Fibroblast of lung (primary cell): ENCODE measurements around the gene ADD3. TPM values are rescaled to one million over a fixed set of nuclear protein-coding genes. Genes with fewer than 3 reads are reported as not detected.

ENCODE experiments used
- DNase-seq, 2 donors: peaks; one replicate each; pipeline versions ENCODE4 v3.0.0 to v3.0.0-alpha.2; 2010; ENCODE audit warnings: low read depth in 2 of 2
- H2AFZ ChIP-seq: 2 replicates; pipeline ENCODE4 v1.5.1; 2012; ENCODE audit warnings: low read length, control low read depth, inconsistent platforms
- H3K27ac ChIP-seq: 2 replicates; pipeline ENCODE4 v1.5.1; 2011; ENCODE audit warnings: low read length, control low read depth; ENCODE audit not compliant: insufficient read depth
- H3K27me3 ChIP-seq: 2 replicates; pipeline ENCODE4 v1.5.1; 2011; ENCODE audit warnings: mild to moderate bottlenecking, low read length; ENCODE audit not compliant: control insufficient read depth, insufficient read depth
- H3K36me3 ChIP-seq: 2 replicates; pipeline ENCODE4 v1.5.1; 2011; ENCODE audit warnings: low read length; ENCODE audit not compliant: control insufficient read depth, insufficient read depth
- H3K4me1 ChIP-seq: 2 replicates; pipeline ENCODE4 v1.5.1; 2011; ENCODE audit warnings: low read length; ENCODE audit not compliant: control insufficient read depth, insufficient read depth; ENCODE audit errors: extremely low read depth
- H3K4me2 ChIP-seq: 2 replicates; pipeline ENCODE4 v1.5.1; 2011; ENCODE audit warnings: low read length, control low read depth; ENCODE audit not compliant: insufficient read depth; ENCODE audit errors: extremely low read depth
- H3K4me3 ChIP-seq, 4 experiments: fragments of 200-600 bp in 1 of 4; sonication (generic) in 1 of 4; replicated peaks in 1 of 4; 2 replicates each; pipeline ENCODE4 v1.5.1; 2011 to 2016; ENCODE audit warnings: low read length in 4 of 4, low read depth in 3 of 4, mild to moderate bottlenecking in 3 of 4, control low read depth in 2 of 4, inconsistent platforms in 1 of 4, mixed read lengths in 1 of 4; ENCODE audit not compliant: insufficient read depth in 1 of 4; ENCODE audit errors: control extremely low read depth in 1 of 4
- H3K79me2 ChIP-seq: 2 replicates; pipeline ENCODE4 v1.5.1; 2012; ENCODE audit warnings: mild to moderate bottlenecking, low read length, inconsistent platforms; ENCODE audit not compliant: control insufficient read depth, insufficient read depth
- H3K9ac ChIP-seq: 2 replicates; pipeline ENCODE4 v1.5.1; 2011; ENCODE audit warnings: mild to moderate bottlenecking, low read length, control low read depth; ENCODE audit not compliant: insufficient read depth
- H3K9me3 ChIP-seq: 2 replicates; pipeline ENCODE4 v1.5.1; 2012; ENCODE audit warnings: low read depth, low read length; ENCODE audit not compliant: control insufficient read depth, insufficient read depth
- H4K20me1 ChIP-seq: 2 replicates; pipeline ENCODE4 v1.5.1; 2011; ENCODE audit warnings: low read length; ENCODE audit not compliant: control insufficient read depth, insufficient read depth; ENCODE audit errors: extremely low read depth
- EZH2 ChIP-seq: IDR thresholded peaks from 2 replicates; pipeline ENCODE4 v1.5.1; 2012; ENCODE audit warnings: low read length, control low read depth, mild to moderate bottlenecking; ENCODE audit errors: missing control alignments
- polyA plus RNA-seq, 2 donors: library from polyadenylated mRNA; depleted of rRNA in 1 of 2; stranded (reverse) in 1 of 2; unstranded in 1 of 2; fragments of >200 nt; gene quantifications; 2 replicates each; pipeline ENCODE4 v1.2.1, GENCODE V29; 2011 to 2012; ENCODE audit warnings: missing spikeins in 1 of 2
- total RNA-seq: library from RNA; depleted of rRNA; stranded (reverse); fragments of >200 nt; gene quantifications from 2 replicates; pipeline ENCODE4 v1.2.1, GENCODE V29; 2014
- TF ChIP-seq, protein P1 (sequence below), 2 donors: IDR thresholded peaks in 1 of 2; conservative IDR thresholded peaks in 1 of 2; 1 replicate in 1 of 2; 2 replicates in 1 of 2; pipeline ENCODE4 v1.5.1; 2011 to 2012; ENCODE audit warnings: low read length in 2 of 2, control low read depth in 1 of 2, inconsistent platforms in 1 of 2, low read depth in 1 of 2, mild to moderate bottlenecking in 1 of 2

Gene ADD3
- total and polyA plus RNA-seq, 2 donors (not counting 1 experiment from before 2014, with no cell fraction given): 93.0 to 416 TPM

GRCh38 chr10:109988212-109988596 lies 19.6 kb upstream of the ADD3 start:
- Histone ChIP-seq H4K20me1 (no peaks in the 10 kb centered on the region), H2AFZ (no peak overlapping the region), H3K27ac (no peak overlapping the region), H3K4me3 (no peak overlapping the region), H3K36me3 (no peaks in the 10 kb centered on the region), H3K9me3 (no peaks in the 10 kb centered on the region), H3K27me3 (no peaks in the 10 kb centered on the region), H3K79me2 (no peaks in the 10 kb centered on the region), H3K4me2 (no peak overlapping the region), H3K9ac (no peak overlapping the region), H3K4me1 (peaks cover 4% of the 10 kb centered on the region)
- TF ChIP-seq EZH2: no peak
- no peak for DNase-seq

GRCh38 chr10:109991266-109991855 lies 16.4 kb upstream of the ADD3 start:
- Histone ChIP-seq H3K4me3 (no peak overlapping the region), H3K27me3 (no peaks in the 10 kb centered on the region), H3K79me2 (no peaks in the 10 kb centered on the region), H2AFZ (no peak overlapping the region), H3K9me3 (no peaks in the 10 kb centered on the region), H4K20me1 (no peaks in the 10 kb centered on the region), H3K4me1 (peaks cover 4% of the 10 kb centered on the region), H3K27ac (no peak overlapping the region), H3K9ac (no peak overlapping the region), H3K36me3 (no peaks in the 10 kb centered on the region), H3K4me2 (no peak overlapping the region)
- TF ChIP-seq, protein P1, sequence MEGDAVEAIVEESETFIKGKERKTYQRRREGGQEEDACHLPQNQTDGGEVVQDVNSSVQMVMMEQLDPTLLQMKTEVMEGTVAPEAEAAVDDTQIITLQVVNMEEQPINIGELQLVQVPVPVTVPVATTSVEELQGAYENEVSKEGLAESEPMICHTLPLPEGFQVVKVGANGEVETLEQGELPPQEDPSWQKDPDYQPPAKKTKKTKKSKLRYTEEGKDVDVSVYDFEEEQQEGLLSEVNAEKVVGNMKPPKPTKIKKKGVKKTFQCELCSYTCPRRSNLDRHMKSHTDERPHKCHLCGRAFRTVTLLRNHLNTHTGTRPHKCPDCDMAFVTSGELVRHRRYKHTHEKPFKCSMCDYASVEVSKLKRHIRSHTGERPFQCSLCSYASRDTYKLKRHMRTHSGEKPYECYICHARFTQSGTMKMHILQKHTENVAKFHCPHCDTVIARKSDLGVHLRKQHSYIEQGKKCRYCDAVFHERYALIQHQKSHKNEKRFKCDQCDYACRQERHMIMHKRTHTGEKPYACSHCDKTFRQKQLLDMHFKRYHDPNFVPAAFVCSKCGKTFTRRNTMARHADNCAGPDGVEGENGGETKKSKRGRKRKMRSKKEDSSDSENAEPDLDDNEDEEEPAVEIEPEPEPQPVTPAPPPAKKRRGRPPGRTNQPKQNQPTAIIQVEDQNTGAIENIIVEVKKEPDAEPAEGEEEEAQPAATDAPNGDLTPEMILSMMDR (conservative IDR thresholded peaks at IDR 0.05 in 1 of 2, IDR thresholded peaks at IDR 0.05 in 1 of 2; ENCODE audit: low read depth in 1 of 2, low read length in 2 of 2): no peak
- no peak for TF ChIP-seq EZH2
- no peak for DNase-seq

- TF ChIP-seq, protein P1 (conservative IDR thresholded peaks at IDR 0.05 in 1 of 2, IDR thresholded peaks at IDR 0.05 in 1 of 2; ENCODE audit: low read depth in 1 of 2, low read length in 2 of 2): no peak
- no peak for TF ChIP-seq EZH2
- Histone ChIP-seq H3K9me3 (no peaks in the 10 kb centered on the region), H3K4me1 (peaks cover 4% of the 10 kb centered on the region), H3K9ac (no peak overlapping the region), H3K79me2 (no peaks in the 10 kb centered on the region), H3K36me3 (no peaks in the 10 kb centered on the region), H3K4me3 (no peak overlapping the region), H4K20me1 (no peaks in the 10 kb centered on the region), H2AFZ (no peak overlapping the region), H3K4me2 (peak overlapping the region; percentile 54), H3K27me3 (no peaks in the 10 kb centered on the region), H3K27ac (peak overlapping the region; percentile 51)
- peak; percentile 53 to 88 for DNase-seq
Observed at GRCh38 chr10:109992485-109992884, 15.3 kb upstream of the ADD3 start.
